Measurements from ENCODE around the gene MEN1.
A peak's percentile ranks its signal among the peaks of the same experiment; 100 is the strongest.

The MEN1 gene

DNA sequence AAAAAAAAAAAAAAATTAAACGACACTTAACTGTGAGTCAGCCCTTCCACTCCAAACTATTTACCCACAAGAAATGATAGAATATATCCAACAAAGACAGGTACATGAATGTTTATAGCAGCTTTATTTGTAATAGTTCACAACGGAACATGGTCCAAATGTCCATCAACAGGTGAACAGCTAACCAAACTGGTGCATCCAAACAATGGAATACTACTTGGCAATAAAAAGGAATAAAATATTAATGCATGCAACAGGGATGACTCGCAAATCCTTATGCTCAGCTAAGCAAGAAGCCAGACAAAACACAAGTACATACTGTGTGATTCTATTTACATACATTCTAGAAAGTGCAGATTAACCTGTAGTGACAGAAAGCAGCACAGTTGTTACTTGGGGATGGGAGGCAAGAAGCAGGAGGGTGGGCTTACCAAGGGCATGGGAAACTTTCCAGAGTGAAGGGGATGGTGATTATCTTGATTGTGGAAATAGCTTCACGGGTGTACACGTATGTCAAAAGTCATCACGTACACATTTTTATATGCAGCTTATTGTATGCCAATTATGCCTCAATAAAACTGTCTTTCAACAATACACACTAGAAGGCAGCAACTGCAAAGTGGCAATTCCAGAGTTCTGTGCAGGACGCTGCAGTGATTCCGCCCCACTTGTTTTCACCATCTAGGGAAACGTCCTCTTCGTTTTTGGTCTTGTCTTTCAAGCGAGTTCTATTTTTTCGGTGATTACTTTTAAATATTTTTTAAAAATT lies 25.4 kb downstream of the MEN1 start:
- DNase-seq (ENCODE audit: low read depth in 2 of 2): no peak

DNA sequence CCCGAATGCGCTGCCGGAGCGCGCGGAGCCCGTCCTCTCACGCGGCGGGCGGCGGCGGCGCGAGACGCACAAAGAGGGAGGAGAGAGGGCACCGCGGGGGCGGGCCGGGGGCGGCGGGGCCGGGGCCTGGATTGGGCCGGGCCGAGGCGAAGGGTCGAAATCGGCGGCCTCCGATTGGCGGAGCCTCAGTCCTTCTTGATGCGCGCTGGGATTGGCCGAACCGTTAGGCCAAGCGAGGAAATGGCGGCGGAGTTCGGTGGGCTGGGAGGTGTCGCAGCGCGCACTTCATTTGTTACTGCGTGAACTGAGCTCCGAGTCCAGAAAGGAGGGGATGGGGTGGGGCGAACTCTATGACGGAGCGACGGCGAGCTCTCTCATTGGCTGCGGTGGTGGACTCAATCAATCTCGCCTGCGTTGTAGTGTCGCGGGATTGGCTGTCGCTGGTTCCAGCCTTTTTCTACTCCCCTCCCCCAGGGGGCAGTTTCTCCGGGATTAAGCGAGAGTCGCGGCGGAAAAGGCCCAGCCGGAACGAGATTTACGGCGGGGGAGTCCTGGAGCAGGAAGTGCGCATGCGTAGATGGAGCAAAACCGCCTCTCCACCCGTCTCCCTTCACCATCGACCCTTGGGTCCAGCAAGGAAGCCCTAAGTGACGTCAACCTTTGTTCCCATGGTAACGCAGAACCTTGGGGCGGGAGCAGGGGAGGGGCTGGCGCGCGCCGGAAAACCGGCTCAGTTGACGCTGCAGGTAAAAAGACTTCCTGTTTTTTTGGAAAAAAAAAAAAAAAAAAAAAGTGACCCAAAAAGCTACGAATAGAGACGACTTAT lies 31.7 kb downstream of the MEN1 start, which contains the start of gene SF1:
SF1 (minus strand) TSS at position 70 of the 826 bp plus-strand sequence. CDS start 150 bp downstream, outside the sequence.
- peak; percentile 97 for DNase-seq (ENCODE audit: low read depth in 2 of 2)

DNA sequence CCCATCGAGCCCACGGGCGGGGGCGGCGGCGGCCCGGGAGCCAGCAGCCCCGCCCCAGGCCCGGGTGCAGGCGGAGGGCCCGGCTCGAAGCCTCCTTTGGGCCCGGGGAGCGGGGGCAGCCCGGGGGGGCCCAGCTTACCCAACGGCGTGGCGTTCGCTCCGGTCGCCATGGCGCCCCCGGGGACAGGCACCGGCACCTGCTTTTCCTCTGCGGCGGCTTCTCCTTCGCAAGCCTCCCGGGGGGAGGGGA lies 32.2 kb downstream of the MEN1 start:
- no peak for DNase-seq (ENCODE audit: low read depth in 2 of 2)

DNA sequence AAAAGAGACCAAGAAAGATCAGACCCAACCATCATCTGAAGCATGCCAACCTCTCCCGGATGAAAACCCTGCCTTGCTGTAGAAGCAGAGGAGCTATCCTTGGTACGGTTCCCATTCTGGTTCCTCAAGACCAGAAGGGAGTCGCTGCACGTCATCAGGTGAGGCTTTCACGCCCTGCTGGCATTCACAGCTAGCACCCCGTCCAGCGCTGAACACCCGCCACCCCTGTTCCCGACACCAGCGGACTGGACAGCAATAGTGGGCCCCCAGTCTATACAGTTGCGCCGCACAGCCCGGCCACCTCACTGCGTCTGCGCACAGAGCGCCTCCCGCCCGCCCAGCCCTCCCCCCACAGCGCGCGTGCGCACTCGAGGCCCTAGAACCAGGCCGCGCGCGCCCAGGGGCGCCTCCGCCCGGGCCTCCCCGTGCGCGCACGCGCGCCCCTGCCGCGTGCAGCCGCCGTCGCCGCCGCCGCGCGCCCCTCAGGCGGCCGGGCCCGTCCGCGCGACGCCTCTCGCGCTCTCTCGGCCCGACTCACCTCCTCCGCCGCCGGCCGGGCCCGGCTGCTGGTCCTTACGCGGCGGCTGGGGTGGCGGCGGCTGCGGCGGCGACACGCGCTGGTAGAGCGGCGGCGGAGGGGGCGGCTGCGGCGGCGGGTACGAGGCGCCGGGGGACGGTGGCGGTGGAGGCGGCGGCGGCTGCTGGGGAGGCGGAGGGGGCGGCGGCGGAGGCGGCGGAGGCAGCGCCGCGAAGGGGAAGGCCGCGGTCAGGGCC lies 32.7 kb downstream of the MEN1 start:
- peak; percentile 61 to 69 for DNase-seq (ENCODE audit: low read depth in 2 of 2)

DNA sequence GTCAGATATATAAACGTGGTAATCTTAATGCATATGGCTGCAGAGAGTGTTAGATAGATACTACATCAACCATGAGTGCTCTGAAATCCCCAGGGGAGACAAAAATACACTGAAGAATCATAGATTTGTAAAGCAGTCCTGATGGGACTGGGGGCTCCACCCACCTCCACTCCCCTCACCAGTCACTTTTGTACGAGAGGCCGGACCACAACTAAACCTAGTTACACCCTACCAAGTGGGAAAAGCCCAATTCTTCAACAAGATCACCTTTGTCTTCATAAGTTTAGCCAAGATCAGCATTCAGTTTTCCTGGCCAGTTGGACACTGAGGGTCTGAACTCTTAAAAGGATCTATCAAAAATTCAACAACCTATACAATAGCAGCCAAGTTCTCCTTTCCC lies 33.5 kb downstream of the MEN1 start:
- DNase-seq (ENCODE audit: low read depth in 2 of 2): no peak

DNA sequence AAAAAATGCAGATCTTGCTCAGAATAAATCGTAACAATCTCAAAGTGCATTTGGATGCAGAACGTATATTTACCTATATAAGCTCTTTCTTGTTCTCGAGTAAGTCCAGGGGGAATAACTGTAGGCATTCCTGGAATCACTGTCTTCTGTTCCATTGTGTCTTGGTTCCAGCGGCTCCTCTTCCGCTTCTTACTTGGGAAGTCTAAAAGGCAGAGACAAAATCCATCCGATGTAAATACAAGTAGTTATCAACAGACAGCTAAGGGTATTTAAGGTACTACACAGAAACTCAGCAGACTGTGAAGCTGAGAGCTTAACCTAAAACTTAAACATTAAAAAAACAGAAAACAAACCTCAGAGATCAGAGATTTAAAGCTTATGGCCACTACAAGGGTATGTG lies 33.9 kb downstream of the MEN1 start:
- DNase-seq (ENCODE audit: low read depth in 2 of 2): no peak

DNA sequence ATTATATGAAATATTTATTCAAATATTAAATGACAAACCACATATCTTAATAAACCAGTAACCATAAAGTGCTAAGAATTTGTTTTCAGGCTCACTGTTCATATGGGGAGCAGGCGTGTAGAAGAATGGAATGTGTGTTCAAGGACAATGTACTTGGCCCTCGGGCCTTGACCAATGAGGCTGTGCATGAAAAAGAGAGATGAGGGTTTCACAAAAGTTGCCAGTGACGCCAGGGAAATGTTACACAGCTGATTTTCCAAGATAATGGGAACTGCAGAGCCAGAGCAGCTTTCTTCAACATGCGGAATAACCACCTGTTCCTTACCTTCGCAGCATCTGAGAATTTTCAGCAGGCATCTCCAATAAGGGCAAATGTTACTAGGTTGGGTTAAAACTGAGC lies 36.2 kb downstream of the MEN1 start:
- DNase-seq (ENCODE audit: low read depth in 2 of 2): no peak

DNA sequence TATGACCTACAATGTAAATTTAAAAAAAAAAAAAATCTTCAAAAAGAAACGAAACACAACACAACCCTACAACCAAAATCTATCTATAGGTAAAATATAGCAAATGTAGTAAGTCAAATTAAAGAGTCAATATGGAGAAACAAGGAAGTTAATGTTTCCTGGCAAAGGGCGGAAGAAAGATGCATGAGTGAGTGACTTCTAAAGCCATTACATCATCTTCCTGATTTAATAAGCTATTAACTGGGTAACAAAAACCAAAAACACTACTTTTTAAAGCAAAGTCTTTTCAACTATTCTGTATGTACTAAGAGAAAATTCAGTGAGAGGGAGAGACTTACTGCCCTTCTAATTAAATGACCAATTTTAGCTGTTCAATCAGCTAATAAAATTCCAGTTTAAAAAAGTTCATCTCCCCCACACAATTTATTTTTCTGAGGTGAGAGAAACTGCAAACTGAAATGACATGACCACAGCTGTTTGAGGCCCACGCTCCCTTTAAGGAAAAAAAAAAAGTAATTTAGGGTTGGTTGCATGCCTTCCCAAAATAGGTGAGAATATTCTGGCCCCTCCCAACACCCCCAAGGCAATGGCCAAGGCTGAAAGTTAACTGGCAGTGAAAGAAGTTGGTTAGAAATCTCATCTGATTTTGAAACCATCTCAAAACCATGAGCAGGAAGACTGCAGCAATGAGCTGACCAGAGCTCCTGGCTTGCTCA lies 37.9 kb downstream of the MEN1 start:
- DNase-seq (ENCODE audit: low read depth in 2 of 2): no peak

DNA sequence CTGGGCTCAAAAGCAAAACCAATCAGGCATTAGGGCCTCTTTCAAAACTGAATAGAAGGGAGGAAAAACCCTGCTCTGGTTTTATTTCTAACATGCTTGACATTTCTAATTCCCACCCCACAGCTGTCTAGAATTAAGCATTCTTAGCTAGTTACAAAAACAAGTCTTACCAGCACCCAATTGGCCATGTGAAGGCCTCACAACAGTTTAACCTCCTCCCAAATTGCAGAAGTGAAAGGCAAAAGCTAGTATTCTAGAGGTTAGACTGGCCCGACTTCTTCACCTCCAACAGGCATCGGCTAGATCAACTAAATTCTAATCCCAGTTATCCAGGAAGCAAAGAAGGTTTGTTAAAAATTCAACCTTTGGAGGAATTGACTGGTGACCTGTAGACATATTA lies 38.5 kb downstream of the MEN1 start:
- DNase-seq (ENCODE audit: low read depth in 2 of 2): no peak

DNA sequence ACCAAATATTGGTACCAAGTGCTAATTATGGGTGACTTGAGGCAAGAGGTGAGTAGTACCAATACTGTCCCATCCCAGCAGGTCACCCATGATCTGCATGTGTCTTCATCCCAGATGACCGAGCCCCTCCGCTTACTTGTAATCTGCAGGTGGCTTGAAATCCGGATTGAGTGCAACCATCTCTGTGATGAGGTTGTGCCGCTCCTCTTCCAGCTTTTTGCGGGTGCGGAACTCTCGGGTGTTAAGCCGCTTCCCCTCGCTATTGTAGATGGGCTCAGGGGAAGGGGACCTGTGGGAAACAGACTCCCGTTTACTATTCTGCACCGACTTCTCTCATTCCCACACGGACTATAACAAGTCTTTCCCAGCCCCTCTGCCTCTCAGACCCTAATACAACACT lies 40.2 kb downstream of the MEN1 start:
- no peak for DNase-seq (ENCODE audit: low read depth in 2 of 2)

DNA sequence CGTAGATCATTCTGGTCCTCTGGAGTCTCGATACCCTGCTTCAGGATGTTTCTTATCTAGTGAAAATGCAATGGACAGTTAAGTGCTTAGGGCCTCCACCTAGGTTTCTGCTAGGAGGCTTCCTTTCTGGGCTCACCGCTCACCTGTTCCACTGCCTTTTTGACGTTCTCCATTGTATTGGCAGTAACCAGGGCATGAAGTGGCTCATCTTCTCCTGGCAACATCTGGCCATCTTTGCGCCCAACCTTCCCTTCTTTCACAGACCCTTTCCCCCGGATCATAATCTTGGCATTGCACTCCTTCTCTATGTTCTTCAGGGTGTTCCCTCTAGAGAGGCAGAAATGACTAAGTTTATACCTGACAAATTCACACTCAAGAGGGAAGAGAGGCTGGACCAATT lies 41.1 kb downstream of the MEN1 start:
- no peak for DNase-seq (ENCODE audit: low read depth in 2 of 2)

DNA sequence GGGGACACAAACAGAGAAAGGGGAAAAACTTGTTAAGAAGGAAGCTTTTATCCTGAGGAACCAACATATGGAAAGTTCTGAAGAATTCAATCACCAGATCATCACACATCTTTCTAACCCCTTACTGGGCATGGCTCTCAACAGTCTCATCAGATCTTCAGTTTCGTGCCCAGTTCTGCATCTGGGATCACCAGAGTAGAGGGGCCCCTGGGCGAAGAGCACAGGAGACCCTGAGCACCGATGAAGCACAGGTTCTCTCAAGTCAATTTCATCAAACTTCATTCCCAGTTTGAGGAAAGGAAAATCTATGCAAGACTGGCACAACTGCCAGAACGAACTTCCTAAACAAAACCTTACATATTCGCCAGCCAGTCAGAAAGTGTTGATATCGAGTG lies 42.1 kb downstream of the MEN1 start:
- DNase-seq (ENCODE audit: low read depth in 2 of 2): no peak

DNA sequence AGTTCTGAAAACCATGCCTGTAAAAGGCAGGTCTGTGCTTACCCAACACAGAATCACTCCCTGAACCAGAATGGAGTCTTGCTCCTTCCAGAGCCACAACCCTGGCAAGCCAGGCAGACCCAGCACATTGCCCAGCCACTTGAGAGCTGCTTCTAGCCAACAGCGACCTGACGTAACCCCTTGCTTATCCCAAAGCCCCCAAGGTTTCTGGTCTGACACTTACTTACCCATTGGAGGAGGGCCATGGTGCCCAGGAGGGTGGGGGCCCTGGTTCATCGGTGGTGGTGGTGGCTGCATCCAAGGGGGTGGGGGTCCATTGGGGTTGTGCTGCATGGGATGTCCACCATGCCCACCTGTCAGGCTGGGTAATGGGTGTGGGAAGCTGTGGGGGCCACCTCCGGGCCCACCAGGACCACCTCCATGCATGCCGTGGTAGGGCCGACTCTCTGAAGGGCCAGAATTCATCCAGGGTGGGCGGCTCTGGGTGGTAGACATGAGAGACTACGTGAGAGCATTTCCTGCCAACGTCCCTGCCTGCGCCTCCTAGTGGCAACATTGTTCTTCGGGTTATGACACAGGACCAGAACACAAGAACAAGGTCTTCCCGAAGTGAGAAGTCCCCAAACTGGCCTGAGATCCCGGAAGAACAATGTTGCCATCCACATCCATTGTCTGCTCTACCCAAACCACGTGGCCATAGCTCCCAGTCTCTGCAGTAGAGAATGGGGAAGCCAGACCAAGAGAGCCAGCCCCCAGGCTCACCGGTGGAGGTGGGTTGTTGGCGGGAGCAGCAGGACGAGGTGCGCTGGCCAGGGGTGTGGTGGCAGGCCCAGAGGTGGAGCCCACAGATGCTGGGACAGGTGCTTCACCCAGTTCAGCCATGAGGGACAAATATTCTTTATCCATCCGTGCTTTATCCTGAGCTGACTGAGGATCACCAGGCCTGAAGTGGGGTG lies 42.7 kb downstream of the MEN1 start:
- peak; percentile 74 to 79 for DNase-seq (ENCODE audit: low read depth in 2 of 2)

DNA sequence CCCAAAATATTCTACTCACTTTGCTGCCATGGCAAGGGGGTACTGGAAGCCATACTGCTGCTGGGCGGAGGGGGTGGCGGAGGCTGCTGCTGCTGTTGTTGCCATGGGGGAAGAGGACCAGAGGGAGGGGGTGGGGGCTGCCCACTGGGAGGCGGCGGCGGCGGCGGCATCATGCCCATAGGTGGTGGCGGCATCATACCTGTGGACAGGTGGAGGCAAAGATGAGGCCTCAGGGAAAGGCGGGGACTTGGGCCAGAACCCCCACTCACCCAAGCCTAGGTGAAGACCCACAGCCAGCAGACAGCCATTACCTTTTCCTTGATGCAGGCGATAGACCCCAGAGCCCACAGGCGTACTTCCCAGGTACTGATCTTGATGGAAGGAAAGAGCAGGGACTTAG lies 43.5 kb downstream of the MEN1 start:
- no peak for DNase-seq (ENCODE audit: low read depth in 2 of 2)

DNA sequence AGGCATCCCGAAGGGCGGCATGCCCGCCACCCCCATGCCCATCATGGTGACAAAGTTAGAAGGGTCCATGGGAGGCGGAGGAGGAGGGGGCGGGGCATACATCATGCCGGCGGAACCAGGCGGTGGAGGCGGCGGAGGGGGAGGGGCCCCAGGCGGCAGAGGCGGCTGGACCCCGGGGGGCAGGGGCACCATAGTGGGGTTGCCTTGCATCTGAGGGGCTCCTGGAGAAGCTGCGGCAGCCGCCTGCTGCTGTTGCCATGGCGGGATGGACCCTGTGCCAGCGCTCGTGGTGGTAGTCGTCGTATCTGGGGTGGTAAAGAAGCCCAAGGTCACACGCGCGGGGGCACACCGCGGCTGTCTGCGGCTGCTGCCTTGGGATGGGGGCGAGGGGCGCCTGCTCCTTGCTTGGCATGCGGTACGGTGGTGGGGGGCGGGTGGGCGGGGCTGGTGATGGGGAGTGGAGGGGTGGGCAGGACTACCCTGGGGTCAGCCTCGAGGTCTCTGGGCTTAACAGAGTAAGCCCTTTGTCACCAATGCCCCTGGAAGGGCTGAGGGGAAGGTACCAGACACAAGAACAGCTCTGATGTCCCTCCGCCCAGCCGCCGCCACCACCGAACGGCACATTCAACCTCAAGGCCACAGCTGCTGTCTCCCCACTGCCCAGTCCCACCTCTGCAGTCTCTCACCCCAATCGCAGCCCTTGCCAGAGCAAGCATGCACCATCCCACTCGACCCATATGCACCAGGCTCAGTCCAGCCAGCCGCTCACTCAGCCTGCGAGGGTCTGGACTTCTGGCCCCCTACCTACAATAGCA lies 44.3 kb downstream of the MEN1 start:
- no peak for DNase-seq (ENCODE audit: low read depth in 2 of 2)

DNA sequence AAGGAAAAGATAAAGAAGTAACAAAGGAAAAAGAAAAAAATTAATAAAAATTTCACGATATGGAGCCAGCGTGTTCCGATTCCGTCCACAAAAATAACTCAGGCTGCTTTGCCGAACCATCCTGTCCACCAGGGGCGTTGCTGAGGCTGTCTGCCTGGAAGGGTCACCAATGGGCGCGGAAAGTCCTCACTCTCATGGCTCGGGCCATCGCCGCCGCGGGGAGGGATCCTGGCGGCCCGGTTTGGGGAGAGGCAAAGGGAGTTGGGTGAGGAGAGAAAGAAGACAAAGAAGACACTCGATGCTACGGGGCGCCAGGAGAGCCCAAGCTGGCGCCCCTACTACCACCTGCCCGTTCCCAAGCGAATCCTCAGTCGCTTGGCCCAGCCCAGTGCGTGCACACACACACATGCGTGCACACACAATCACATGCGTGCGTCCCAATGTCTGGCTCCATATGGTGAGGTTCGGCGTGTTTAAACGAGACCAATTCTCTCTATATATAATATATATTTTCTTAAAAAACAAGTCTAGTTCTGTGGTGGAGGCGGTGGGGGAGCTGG lies 45.0 kb downstream of the MEN1 start:
- DNase-seq (ENCODE audit: low read depth in 2 of 2): no peak

DNA sequence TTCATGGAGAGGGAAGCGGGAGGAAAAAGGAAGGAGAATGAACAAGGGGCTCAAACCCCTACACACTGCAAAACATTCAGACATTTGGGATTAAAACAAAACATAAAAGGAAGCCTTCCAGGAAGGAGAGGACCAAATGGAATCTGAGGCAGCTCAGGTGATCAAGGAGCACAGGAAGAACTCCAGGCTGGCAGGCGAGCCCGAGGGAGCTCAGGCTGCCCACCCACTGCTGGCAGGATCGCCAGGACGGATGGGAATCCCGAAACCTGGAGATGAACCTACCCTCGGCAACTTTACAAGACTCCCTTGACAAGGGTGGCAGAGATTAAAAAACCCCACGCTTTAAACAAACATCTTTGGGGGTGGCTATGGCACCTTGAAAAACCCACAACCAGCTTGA lies 45.6 kb downstream of the MEN1 start:
- DNase-seq (ENCODE audit: low read depth in 2 of 2): no peak

DNA sequence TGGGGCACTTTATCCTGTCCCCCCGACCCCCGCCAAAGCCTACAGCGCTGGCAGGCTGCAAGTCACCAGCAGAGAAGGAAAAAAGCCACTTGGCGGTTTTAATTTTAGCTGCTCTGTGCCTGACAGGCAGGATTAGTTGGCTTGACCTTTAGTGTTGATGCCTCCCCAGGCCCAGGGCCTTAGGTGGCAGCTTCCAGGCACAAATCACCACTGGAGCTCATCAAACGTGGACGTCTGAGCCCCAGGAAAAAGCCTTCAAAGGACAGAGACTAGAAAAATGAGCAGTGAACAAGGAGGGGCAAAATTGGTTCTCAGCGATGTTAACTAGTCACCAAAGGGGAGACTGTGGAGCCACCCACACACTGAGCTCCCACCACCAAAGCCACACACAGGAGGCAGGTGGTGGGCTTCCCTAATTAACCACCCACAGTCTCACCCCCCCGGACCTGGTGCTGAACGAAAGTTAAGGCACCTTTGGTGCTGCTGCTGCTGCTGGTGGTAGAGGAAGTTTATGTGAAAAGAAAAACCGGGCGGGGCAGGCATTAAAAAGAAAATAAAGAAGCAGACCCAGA lies 46.2 kb downstream of the MEN1 start:
- no peak for DNase-seq (ENCODE audit: low read depth in 2 of 2)

DNA sequence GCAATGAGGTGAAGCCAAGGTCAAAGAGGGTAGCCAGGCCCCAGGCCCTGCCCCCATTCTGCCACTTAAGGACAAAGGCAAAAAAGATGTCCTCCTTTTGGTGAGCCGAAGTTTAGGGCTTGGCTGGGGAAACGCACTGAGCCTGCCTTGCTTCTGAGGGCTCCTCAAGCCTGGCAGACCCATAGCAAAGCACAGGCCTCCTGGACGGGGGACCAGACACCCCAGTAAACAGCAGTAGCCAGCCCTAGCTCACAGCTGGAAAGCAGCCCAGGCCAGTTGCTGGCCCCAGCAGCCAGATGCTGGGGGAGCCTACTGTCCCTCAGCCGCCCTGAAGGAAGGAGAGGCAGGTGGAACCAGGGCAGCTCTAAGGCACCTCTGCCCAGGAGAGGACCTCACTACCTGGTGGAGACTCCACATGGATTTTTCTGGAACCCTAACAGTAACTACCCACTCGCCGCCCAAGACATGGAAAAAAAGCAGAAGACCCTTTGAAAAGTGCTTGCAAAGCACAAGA lies 46.8 kb downstream of the MEN1 start:
- DNase-seq (ENCODE audit: low read depth in 2 of 2): no peak

Data from activated CD4-positive, alpha-beta T cell treated with anti-CD3 and anti-CD28 coated beads for 24 hours (primary cell).